NB4 (cell line): ENCODE measurements around the gene STT3B.
"Not testable (repeated sequence)": the region's sequence is repeated elsewhere in the genome, so short reads cannot be mapped to it uniquely, and the experiment has no call there.

ENCODE experiments used
- DNase-seq: peaks from one replicate; pipeline ENCODE4 v3.0.0; 2010; ENCODE audit warnings: low read depth
- H3K4me3 ChIP-seq: one replicate; pipeline ENCODE4 v1.5.1; 2011; ENCODE audit warnings: mild to moderate bottlenecking, low read depth, low read length, moderate library complexity
- CTCF ChIP-seq: IDR thresholded peaks from one replicate; pipeline ENCODE4 v1.5.1; 2012; ENCODE audit warnings: low read depth, low read length
- MYC ChIP-seq: IDR thresholded peaks from 2 replicates; pipeline ENCODE4 v1.6.1; 2011; ENCODE audit warnings: low read depth, low read length
- POLR2A ChIP-seq: IDR thresholded peaks from 2 replicates; pipeline ENCODE4 v1.6.1; 2011; ENCODE audit warnings: mild to moderate bottlenecking; ENCODE audit not compliant: insufficient read length; ENCODE audit errors: extremely low read depth
- TF ChIP-seq, protein P1 (sequence below): IDR thresholded peaks from 2 replicates; pipeline ENCODE4 v1.6.1; 2011; ENCODE audit warnings: low read depth, low read length

Gene STT3B

GRCh38 chr3:31503456-31503855, 29.3 kb upstream of the STT3B start:
- DNase-seq: no peak
- no peak overlapping the region for H3K4me3 ChIP-seq
- TF ChIP-seq MYC (no peak), CTCF (no peak)
- TF ChIP-seq, protein P1, sequence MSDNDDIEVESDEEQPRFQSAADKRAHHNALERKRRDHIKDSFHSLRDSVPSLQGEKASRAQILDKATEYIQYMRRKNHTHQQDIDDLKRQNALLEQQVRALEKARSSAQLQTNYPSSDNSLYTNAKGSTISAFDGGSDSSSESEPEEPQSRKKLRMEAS: no peak

DNA sequence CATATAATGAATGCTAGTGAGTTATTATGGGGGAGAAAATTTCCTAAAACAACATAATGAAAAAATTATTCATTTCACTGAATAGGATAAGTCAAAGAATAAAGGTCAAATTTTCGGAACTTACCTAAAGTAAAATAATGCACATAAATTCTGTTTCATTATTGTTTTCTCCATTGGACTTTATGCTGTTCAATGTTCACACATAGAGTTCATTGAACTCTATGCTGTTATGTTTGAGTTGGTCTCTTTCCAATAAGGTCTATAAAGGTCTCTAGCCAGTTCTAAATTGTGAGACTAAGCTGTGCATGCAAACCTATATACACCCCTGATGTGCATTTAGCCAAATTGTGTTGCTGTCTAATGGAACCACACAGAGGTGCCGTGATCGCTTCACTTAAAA, 28.5 kb upstream of the STT3B start:
- no peak overlapping the region for H3K4me3 ChIP-seq
- TF ChIP-seq MYC (no peak), CTCF (no peak), POLR2A (no peak)
- TF ChIP-seq, protein P1: no peak
- DNase-seq: no peak

- TF ChIP-seq, protein P1: no peak
- TF ChIP-seq CTCF (no peak), POLR2A (no peak), MYC (0 out of 2 replicates have a peak, but pooled peaks have one; percentile 11)
- peak; percentile 62 for DNase-seq
- peak overlapping the region; percentile 38 for H3K4me3 ChIP-seq
These were observed 27.2 kb upstream of the STT3B start for GRCh38 chr3:31505371-31506048.

GRCh38 chr3:31506515-31506914, 26.2 kb upstream of the STT3B start:
- not testable (repeated sequence) for DNase-seq, H3K4me3 ChIP-seq

- no peak overlapping the region for H3K4me3 ChIP-seq
- no peak for DNase-seq
- no peak for TF ChIP-seq MYC
These were observed 24.1 kb upstream of the STT3B start for GRCh38 chr3:31508452-31509146.

GRCh38 chr3:31509147-31509728, 23.5 kb upstream of the STT3B start:
- no peak for DNase-seq
- no peak overlapping the region for H3K4me3 ChIP-seq
- TF ChIP-seq POLR2A: no peak
- TF ChIP-seq MYC: no peak
- no peak for TF ChIP-seq CTCF
- TF ChIP-seq, protein P1: no peak

GRCh38 chr3:31514570-31514969, 18.2 kb upstream of the STT3B start:
- no peak for DNase-seq
- H3K4me3 ChIP-seq: no peak overlapping the region
- TF ChIP-seq POLR2A: no peak
- TF ChIP-seq CTCF: no peak
- TF ChIP-seq MYC: no peak
- TF ChIP-seq, protein P1: no peak
